NAMALWA (cell line): ENCODE data around the gene RELT.

Source experiments
- DNase-seq: peaks from one replicate; pipeline ENCODE4 v3.0.0-alpha.2; 2015; ENCODE audit warnings: low spot score

RELT gene

DNA sequence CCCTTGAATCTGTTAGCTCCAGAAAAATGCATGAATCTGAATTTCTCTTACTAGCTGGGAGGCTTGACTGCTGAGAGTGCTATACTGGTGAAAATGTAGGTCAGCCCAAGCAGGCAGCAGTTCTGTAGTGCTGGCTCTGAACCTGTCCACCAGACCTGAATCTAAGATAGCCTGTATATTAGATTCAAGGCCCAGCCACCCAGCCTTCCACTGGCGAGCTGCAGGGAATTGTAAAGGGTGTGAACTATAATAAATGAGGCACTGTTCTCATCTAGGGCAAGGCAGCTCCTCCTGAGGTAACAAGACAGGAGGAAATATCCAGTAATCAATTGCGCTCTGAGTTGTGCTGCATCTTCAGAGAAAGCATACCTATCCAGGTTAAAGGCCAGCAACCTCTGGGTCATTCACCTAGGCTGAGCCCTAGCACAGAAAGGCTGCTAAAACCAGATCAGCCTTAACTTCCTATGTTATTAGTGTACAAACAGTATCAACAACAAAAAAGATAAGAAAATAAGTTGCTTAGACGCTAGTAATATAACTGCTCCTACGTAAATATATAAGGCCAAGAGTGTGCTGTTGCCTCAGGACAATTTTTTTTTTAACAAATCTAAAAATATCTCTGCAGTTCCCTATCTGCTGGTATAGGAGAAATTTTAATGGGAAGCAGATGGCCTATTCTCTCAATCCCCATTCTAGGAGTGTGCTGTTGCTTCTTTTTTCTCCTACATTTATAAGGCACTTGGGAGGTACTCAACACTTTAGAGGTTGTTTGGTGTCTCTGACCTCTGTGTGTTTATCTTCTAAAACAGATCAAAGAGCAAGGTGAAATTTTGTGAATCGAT is 63.0 kb downstream of the RELT start:
- DNase-seq = no peak

DNA sequence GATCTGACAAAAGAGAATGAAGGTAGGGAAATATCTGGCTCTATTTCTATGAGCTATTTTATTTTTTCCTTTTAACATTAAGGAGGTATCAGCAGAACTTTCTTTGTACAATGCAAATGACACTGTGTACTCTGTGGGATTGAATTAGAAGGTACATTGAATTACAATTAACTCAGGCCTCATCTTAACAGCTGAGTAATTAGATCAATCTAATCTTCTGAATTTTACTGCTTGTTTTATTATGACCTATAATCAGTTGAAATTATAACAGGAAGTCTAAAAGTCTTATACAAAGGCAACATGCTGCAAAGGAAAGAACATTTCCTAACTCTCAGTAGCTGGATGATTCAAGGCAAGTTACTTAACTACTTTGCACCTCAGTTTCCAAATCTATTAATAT is 69.8 kb downstream of the RELT start:
- DNase-seq = no peak

DNA sequence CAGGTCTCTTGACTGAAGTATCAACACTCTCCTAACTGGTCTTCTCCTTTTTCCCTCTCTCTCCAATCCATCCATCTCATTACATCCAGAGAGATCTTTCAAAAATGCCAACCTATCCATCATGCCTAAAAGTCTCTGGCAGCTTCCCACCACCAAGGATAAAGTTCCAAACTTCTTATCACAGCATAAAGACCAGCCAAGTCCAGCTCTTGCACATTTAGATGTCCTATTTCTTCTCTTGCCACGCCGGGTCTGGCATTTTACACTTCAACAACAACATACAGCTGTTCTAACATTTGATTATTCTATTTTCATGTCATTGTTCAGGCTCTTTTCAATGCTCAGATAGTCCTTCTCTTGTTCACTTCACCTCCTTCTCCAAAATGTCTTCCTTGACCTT is 70.6 kb downstream of the RELT start:
- no peak for DNase-seq
